Ishikawa (cell line): Measurements from ENCODE around the gene CLCN4.

Experiments
- CEBPB ChIP-seq: IDR thresholded peaks from 2 replicates; pipeline ENCODE4 v1.6.1; 2012
- CREB1 ChIP-seq: IDR thresholded peaks from 2 replicates; pipeline ENCODE4 v1.6.1; 2012; ENCODE audit warnings: low read depth
- EGR1 ChIP-seq: IDR thresholded peaks from 2 replicates; pipeline ENCODE4 v1.6.1; 2012
- EP300 ChIP-seq: IDR thresholded peaks from 2 replicates; pipeline ENCODE4 v1.6.1; 2012; ENCODE audit warnings: borderline replicate concordance
- FOXM1 ChIP-seq: IDR thresholded peaks from 2 replicates; pipeline ENCODE4 v1.6.1; 2012; ENCODE audit warnings: low read depth, borderline replicate concordance
- MAX ChIP-seq: IDR thresholded peaks from 2 replicates; pipeline ENCODE4 v1.6.1; 2012
- NFIC ChIP-seq: IDR thresholded peaks from 2 replicates; pipeline ENCODE4 v1.6.1; 2012
- RAD21 ChIP-seq: IDR thresholded peaks from 2 replicates; pipeline ENCODE4 v1.6.1; 2012; ENCODE audit warnings: low read depth
- REST ChIP-seq: IDR thresholded peaks from 2 replicates; pipeline ENCODE4 v1.6.1; 2012; ENCODE audit warnings: low read depth, mild to moderate bottlenecking
- TAF1 ChIP-seq: IDR thresholded peaks from 2 replicates; pipeline ENCODE4 v1.6.1; 2012; ENCODE audit warnings: low read depth, mild to moderate bottlenecking
- TCF12 ChIP-seq: IDR thresholded peaks from 2 replicates; pipeline ENCODE4 v1.6.1; 2012; ENCODE audit warnings: low read depth
- TEAD4 ChIP-seq: IDR thresholded peaks from 2 replicates; pipeline ENCODE4 v1.6.1; 2012
- USF1 ChIP-seq: IDR thresholded peaks from 2 replicates; pipeline ENCODE4 v1.6.1; 2012
- YY1 ChIP-seq: IDR thresholded peaks from 2 replicates; pipeline ENCODE4 v1.6.1; 2012; ENCODE audit warnings: low read depth
- ZBTB7A ChIP-seq: IDR thresholded peaks from 2 replicates; pipeline ENCODE4 v1.6.1; 2012; ENCODE audit warnings: low read depth

CLCN4 gene

GRCh38 chrX:10124506-10125247 lies 32.1 kb upstream of the CLCN4 start:
- TF ChIP-seq YY1 = no peak
- TF ChIP-seq FOXM1 = no peak
- no peak for TF ChIP-seq MAX
- TF ChIP-seq RAD21 = no peak
- TF ChIP-seq CREB1 = no peak
- TF ChIP-seq REST = no peak
- no peak for TF ChIP-seq EGR1
- no peak for TF ChIP-seq TEAD4
- no peak for TF ChIP-seq TCF12
- no peak for TF ChIP-seq TAF1
- no peak for TF ChIP-seq USF1
- no peak for TF ChIP-seq ZBTB7A
- TF ChIP-seq EP300 = no peak
- TF ChIP-seq NFIC = no peak
- no peak for TF ChIP-seq CEBPB

GRCh38 chrX:10125248-10125615 lies 31.5 kb upstream of the CLCN4 start:
- TF ChIP-seq FOXM1 (no peak), CREB1 (no peak), RAD21 (no peak), EP300 (no peak), MAX (no peak), NFIC (no peak), TEAD4 (no peak), REST (no peak), TCF12 (no peak), USF1 (no peak)

- TF ChIP-seq NFIC (no peak), RAD21 (no peak), MAX (no peak), CEBPB (no peak), YY1 (no peak), CREB1 (no peak), EP300 (no peak), FOXM1 (no peak), TEAD4 (no peak), TCF12 (no peak), USF1 (no peak), EGR1 (no peak), TAF1 (no peak), REST (no peak), ZBTB7A (no peak)
Observed at GRCh38 chrX:10126044-10126443, 30.7 kb upstream of the CLCN4 start.
